ENCODE measurements around the gene TMEM117. TPM values are rescaled to one million over a fixed set of nuclear protein-coding genes. Genes with fewer than 3 reads are reported as not detected.

The TMEM117 gene
- total and polyA plus RNA-seq, 10 of the 15 experiments (the other 5 are each of a cell fraction or from before 2014, with no cell fraction given): 3.1 to 8.2 (median 6.1) TPM

- Histone ChIP-seq H4K20me1 (ENCODE audit: control insufficient read depth, insufficient read depth) (no peaks in the 10 kb centered on the region), H3K4me3 (no peak overlapping the region), H2AFZ (ENCODE audit: control insufficient read depth, low read depth, low read length) (no peak overlapping the region), H3K27me3 (replicated peaks in 1 of 2; ENCODE audit: control insufficient read depth in 2 of 2, insufficient read depth in 2 of 2, low read length in 1 of 2) (no peaks in the 10 kb centered on the region), H3K36me3 (ENCODE audit: control insufficient read depth in 2 of 2, insufficient read depth in 2 of 2, low read length in 1 of 2) (no peaks in the 10 kb centered on the region), H3K9me3 (replicated peaks; ENCODE audit: control insufficient read depth, insufficient read depth, low read length) (no peaks in the 10 kb centered on the region), H3K79me2 (ENCODE audit: control insufficient read depth, insufficient read depth, low read length) (no peaks in the 10 kb centered on the region), H3K4me1 (ENCODE audit: control insufficient read depth, insufficient read depth, low read length) (no peaks in the 10 kb centered on the region), H3K9ac (ENCODE audit: control insufficient read depth, insufficient read depth, low read length) (no peak overlapping the region), H3K27ac (ENCODE audit: control insufficient read depth, insufficient read depth) (no peak overlapping the region), H3K4me2 (ENCODE audit: control insufficient read depth, insufficient read depth) (no peak overlapping the region)
- ChIA-PET RAD21 (ENCODE audit: unreplicated experiment) (no interaction called here), POLR2A (no interaction called here), CTCF (interaction anchor here (0.5 kb wide), 1 partner anchor 1342 kb away, joined by 3 read pairs; no protein-coding TSS in a partner anchor), SMC1A (ENCODE audit: uncharacterized antibody, unreplicated experiment) (interaction anchor here (1.5 kb wide), 1 partner anchor 55 kb away, joined by 3 read pairs; no protein-coding TSS in a partner anchor)
- no TSS peak for BruUV-seq (replicated peaks)
- 0% methylated on average over 1 of the region's 1 CpG for WGBS (ENCODE audit: insufficient coverage, insufficient replicate concordance, low lambda C conversion rate, missing lambda C conversion rate)
- FAIRE-seq: no peak
- no peak for DNase-seq (ENCODE audit: low read depth, low spot score)
- ATAC-seq: no peak
- in situ Hi-C loops (cut with MboI): no loop called here
- intact Hi-C loops (cut with micrococcal nuclease; ENCODE audit: unreplicated experiment): no loop called here
- TF ChIP-seq NBN (IDR thresholded peaks at IDR 0.05): no peak
- TF ChIP-seq ZNF687 (IDR thresholded peaks at IDR 0.05): no peak
- TF ChIP-seq MEF2A (IDR thresholded peaks at IDR 0.05; ENCODE audit: insufficient read depth, low read depth, low read length): no peak
- TF ChIP-seq ZZZ3 (IDR thresholded peaks at IDR 0.05; ENCODE audit: control insufficient read depth, insufficient read length, low read depth): no peak
- TF ChIP-seq RCOR1 (conservative IDR thresholded peaks at IDR 0.05; ENCODE audit: low read depth, low read length): no peak
- no peak for TF ChIP-seq RELB (IDR thresholded peaks at IDR 0.05; ENCODE audit: low read depth)
- no peak for TF ChIP-seq ELK1 (IDR thresholded peaks at IDR 0.05; ENCODE audit: low read depth, low read length)
- no peak for TF ChIP-seq RBBP5 (conservative IDR thresholded peaks at IDR 0.05)
- no peak for TF ChIP-seq HDAC6 (IDR thresholded peaks at IDR 0.05; ENCODE audit: unreplicated experiment)
- TF ChIP-seq BACH1 (IDR thresholded peaks at IDR 0.05; ENCODE audit: borderline replicate concordance): no peak
- TF ChIP-seq ZBTB33 (IDR thresholded peaks at IDR 0.05): no peak
- no peak for TF ChIP-seq REST (IDR thresholded peaks at IDR 0.05; ENCODE audit: low read depth, low read length)
- no peak for TF ChIP-seq ZNF217 (IDR thresholded peaks at IDR 0.05)
Observed at GRCh38 chr12:43827093-43827492, 8.8 kb upstream of the TMEM117 start.
